ENCODE results near the gene ACIN1. TPM values are rescaled to one million over a fixed set of nuclear protein-coding genes. Genes with fewer than 3 reads are reported as not detected.

ACIN1 gene
- polyA plus RNA-seq, 1 donor (not counting 4 experiments of a cell fraction or from before 2014, with no cell fraction given): 104 TPM

DNA sequence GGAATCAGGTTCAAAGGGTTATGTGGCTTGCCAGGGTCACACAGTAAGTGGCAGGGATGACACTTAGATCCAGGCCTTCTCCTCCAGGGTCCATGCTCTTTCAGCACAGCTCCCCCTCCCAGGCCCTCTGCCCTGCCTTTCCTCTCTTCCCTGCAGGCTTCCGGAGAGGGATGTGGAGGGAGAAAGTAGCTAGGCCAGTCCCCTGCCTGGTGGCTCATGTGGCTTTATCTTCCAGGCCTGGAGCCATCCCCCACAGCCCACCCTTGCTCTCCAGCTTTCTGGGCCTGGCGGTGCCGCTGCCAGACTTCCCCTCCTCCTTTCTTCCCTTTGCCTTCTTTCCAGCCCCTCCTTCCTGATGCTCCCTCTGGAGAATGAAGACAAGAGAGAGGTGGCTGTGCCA is 51.2 kb downstream of the ACIN1 start:
- Histone ChIP-seq H3K27ac (ENCODE audit: control insufficient read depth, insufficient read depth, low read length) (no peak overlapping the region), H3K36me3 (ENCODE audit: control insufficient read depth in 2 of 2, extremely low read depth in 1 of 2, insufficient read depth in 2 of 2, low read length in 2 of 2) (no peaks in the 10 kb centered on the region), H3K4me1 (ENCODE audit: control insufficient read depth, extremely low read depth, insufficient read depth, low read length) (no peaks in the 10 kb centered on the region), H3K27me3 (ENCODE audit: control insufficient read depth, extremely low read depth, insufficient read depth, low read length) (no peaks in the 10 kb centered on the region), H3K4me2 (ENCODE audit: control insufficient read depth, extremely low read depth, insufficient read depth, low read depth, low read length) (no peak overlapping the region), H3K4me3 (ENCODE audit: control insufficient read depth in 2 of 3, extremely low read depth in 1 of 3, insufficient read depth in 2 of 3, low read depth in 1 of 3, low read length in 3 of 3) (no peak overlapping the region), H3K79me2 (ENCODE audit: control insufficient read depth, insufficient read depth, low read length) (no peaks in the 10 kb centered on the region), H2AFZ (ENCODE audit: control insufficient read depth, low read length) (no peak overlapping the region), H4K20me1 (ENCODE audit: control insufficient read depth, extremely low read depth, insufficient read depth, low read length) (no peaks in the 10 kb centered on the region), H3K9me1 (ENCODE audit: control insufficient read depth, extremely low read depth, insufficient read depth, low read length) (no peaks in the 10 kb centered on the region), H3K9me3 (ENCODE audit: control insufficient read depth, low read depth, low read length) (no peaks in the 10 kb centered on the region), H3K9ac (ENCODE audit: control insufficient read depth, extremely low read depth, insufficient read depth, low read length) (no peak overlapping the region)
- TF ChIP-seq EZH2 (IDR thresholded peaks at IDR 0.05; ENCODE audit: low read length): no peak
- TF ChIP-seq, protein P1, sequence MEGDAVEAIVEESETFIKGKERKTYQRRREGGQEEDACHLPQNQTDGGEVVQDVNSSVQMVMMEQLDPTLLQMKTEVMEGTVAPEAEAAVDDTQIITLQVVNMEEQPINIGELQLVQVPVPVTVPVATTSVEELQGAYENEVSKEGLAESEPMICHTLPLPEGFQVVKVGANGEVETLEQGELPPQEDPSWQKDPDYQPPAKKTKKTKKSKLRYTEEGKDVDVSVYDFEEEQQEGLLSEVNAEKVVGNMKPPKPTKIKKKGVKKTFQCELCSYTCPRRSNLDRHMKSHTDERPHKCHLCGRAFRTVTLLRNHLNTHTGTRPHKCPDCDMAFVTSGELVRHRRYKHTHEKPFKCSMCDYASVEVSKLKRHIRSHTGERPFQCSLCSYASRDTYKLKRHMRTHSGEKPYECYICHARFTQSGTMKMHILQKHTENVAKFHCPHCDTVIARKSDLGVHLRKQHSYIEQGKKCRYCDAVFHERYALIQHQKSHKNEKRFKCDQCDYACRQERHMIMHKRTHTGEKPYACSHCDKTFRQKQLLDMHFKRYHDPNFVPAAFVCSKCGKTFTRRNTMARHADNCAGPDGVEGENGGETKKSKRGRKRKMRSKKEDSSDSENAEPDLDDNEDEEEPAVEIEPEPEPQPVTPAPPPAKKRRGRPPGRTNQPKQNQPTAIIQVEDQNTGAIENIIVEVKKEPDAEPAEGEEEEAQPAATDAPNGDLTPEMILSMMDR (optimal IDR thresholded peaks at IDR 0.05 in 1 of 3, IDR thresholded peaks at IDR 0.05 in 1 of 3, conservative IDR thresholded peaks at IDR 0.05 in 1 of 3; ENCODE audit: extremely low read depth in 1 of 3, insufficient read depth in 2 of 3, low read length in 3 of 3): no peak
- FAIRE-seq: no peak
- DNase-seq (ENCODE audit: low read depth, low spot score): no peak
- dilution Hi-C loops (cut with MboI; ENCODE audit: extremely low pct_ligation_motif_present, low sequenced_read_pairs): no loop called here

DNA sequence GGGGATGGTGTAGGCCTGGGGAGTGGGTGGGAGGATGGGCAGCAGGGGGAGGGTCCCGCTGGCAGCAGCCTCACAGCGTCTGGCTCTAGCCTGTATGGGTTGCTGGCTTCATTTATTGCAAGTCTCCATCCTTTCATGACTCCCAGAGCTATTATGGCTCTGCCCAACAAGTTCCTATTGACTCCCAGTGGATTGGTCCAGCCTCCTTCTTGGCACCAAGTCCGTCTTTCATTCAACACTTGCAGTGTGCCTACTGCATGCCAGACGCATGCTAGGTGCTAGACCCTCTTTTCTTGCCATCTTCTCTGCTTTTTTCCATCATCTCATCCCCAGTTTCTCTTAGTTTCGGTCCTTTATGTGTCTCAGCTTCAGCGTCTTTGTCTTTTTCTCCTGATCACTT is 51.8 kb downstream of the ACIN1 start:
- Histone ChIP-seq H4K20me1 (ENCODE audit: control insufficient read depth, extremely low read depth, insufficient read depth, low read length) (no peaks in the 10 kb centered on the region), H3K4me2 (ENCODE audit: control insufficient read depth, extremely low read depth, insufficient read depth, low read depth, low read length) (no peak overlapping the region), H2AFZ (ENCODE audit: control insufficient read depth, low read length) (no peak overlapping the region), H3K79me2 (ENCODE audit: control insufficient read depth, insufficient read depth, low read length) (no peaks in the 10 kb centered on the region), H3K4me1 (ENCODE audit: control insufficient read depth, extremely low read depth, insufficient read depth, low read length) (no peaks in the 10 kb centered on the region), H3K27me3 (ENCODE audit: control insufficient read depth, extremely low read depth, insufficient read depth, low read length) (no peaks in the 10 kb centered on the region), H3K4me3 (ENCODE audit: control insufficient read depth in 2 of 3, extremely low read depth in 1 of 3, insufficient read depth in 2 of 3, low read depth in 1 of 3, low read length in 3 of 3) (no peak overlapping the region), H3K9me1 (ENCODE audit: control insufficient read depth, extremely low read depth, insufficient read depth, low read length) (no peaks in the 10 kb centered on the region), H3K27ac (ENCODE audit: control insufficient read depth, insufficient read depth, low read length) (no peak overlapping the region), H3K36me3 (ENCODE audit: control insufficient read depth in 2 of 2, extremely low read depth in 1 of 2, insufficient read depth in 2 of 2, low read length in 2 of 2) (no peaks in the 10 kb centered on the region), H3K9me3 (ENCODE audit: control insufficient read depth, low read depth, low read length) (no peaks in the 10 kb centered on the region), H3K9ac (ENCODE audit: control insufficient read depth, extremely low read depth, insufficient read depth, low read length) (no peak overlapping the region)
- TF ChIP-seq, protein P1 (optimal IDR thresholded peaks at IDR 0.05 in 1 of 3, IDR thresholded peaks at IDR 0.05 in 1 of 3, conservative IDR thresholded peaks at IDR 0.05 in 1 of 3; ENCODE audit: extremely low read depth in 1 of 3, insufficient read depth in 2 of 3, low read length in 3 of 3): no peak
- no peak for TF ChIP-seq EZH2 (IDR thresholded peaks at IDR 0.05; ENCODE audit: low read length)
- DNase-seq (ENCODE audit: low read depth, low spot score) (no peak), FAIRE-seq (no peak)
- dilution Hi-C loops (cut with MboI; ENCODE audit: extremely low pct_ligation_motif_present, low sequenced_read_pairs): no loop called here

Measured in keratinocyte (primary cell).